Daoy (cell line): Measurements from ENCODE around the gene TMEM175. TPM values are rescaled to one million over a fixed set of nuclear protein-coding genes. Genes with fewer than 3 reads are reported as not detected.

Source experiments
- DNase-seq: peaks from one replicate; pipeline ENCODE4 v3.0.0-alpha.2; 2015; ENCODE audit warnings: low read depth
- total RNA-seq: library from RNA; depleted of rRNA; stranded (reverse); fragments of >200 nt; shearing (Covaris generic); gene quantifications from 2 replicates; pipeline ENCODE4 v1.2.3, GENCODE V29; 2014

Gene TMEM175
- total RNA-seq, 1 experiment from 2014 or later, result 12.0 TPM

DNA sequence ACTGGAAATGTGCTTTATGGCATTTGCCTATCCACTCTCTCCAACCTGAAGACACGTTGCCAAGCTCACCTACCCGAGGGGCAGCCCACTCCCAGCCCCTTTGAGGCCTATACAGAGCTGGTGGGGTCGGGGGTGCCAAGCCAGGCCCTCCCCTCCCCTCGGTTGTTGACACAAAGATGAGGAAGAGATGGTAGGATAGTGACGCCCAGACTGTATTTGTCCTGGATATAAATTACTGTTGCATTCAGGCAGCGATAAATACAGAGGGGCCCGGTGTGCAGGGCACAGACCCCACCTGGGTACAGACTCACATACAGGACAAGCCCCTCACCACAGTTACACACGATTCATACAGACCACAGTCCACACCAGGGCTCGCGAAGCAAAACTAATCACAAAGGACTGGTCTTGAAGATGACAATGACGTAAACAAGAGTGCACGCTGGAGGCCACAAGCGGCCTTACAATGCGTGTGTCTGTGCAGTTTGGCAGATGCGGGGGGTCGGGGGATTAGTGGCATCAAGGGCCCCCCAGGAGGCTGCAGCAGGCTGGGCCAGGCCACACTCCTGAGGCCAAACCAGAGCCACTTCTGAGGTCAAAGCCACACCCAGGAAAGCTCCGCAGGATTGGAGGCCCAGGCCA, 26.6 kb downstream of the TMEM175 start:
- no peak for DNase-seq

DNA sequence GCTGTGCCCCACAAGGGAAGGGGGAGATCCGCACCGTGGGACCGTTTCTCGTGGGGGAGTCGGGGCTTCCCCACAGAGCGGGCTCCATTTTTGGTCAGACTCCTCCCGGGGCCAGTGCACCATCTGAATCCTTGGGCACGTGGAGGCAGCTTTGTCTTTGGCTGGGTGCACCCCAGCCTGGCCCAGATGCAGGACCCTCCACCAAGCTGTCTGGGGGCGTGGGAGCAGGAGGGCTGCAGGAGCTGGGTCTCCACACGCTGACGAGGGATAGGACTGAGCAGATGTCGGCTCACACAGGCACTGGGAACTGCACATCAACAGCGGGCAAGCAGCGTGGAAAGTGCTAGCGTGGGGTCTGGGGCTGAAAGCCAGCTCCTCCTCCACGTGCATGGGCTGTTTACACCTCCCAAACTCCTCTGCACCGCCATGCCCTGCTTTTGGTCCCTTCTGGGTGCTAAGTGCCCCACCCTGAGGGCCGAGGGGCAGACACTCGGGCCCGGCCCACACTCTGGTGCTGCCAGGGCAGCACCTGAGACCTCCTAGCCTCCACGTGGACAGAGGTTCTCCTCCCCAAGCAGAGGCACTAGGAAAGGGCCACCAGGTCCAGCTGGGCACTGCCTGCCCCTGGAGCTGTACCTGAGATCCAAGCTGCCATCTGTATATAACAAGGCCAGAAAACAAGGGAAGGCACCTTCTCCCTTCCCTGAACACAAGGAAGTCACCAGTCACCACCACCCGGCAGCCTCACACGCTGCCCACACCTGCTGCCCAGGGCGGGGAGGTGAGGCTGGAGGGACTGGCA, 27.3 kb downstream of the TMEM175 start:
- DNase-seq, result no peak

DNA sequence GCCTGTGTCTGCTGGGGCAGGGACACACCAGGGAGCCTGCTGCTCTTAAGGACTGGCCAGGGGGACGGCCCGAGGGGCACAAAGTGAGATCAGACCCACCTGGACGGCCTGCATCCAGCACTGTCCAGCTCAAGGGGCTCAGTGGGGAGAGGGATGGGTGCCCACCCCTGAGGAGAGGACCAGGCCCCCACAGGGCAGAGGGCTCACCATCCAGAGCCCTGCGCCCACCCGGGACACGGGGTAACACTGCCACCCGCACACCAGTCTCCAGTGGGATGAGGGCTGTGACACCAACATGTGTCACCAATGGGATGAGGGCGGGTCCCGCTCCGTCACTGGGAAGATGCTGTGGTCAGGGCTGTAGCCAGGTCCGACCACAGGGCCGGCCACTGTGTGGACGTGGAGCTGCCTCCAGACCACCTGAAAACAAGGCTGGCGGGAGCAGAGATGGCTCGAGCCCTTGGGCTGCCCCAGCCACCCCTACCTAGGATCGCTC, 27.9 kb downstream of the TMEM175 start:
- DNase-seq, result no peak

DNA sequence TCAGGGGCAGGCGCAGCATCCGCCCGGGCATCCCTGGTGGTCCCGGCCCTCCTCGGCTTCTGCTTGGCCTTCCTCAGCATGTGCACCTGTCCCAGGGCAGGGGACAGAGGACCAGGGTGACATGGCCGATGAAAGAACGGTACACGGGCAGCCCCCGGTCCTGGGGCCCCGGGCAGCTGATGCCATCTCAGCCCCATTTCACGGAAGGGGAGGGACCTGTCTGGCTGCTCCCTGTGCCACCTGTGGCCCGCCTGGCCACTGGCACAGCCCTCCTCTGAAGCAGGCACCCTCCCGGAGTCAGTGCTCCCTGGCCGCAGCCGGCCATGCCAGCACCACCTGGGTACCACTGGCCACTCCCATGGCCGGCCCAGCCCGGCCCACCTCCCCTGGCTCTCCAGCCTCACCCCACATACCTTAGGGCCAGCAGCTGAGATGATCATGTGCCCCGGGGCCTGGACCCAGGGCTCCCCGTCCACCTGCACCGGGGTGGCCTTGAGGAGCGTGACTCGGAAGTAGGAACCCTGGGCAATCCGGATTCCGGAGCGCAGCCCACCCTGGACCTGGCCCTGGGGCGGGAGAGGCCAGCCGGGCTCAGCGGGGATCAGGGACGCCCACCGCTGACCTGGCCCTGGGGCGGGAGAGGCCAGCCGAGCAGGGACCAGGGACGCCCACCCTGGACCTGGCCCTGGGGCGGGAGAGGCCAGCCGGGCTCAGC, 28.5 kb downstream of the TMEM175 start:
- no peak for DNase-seq

DNA sequence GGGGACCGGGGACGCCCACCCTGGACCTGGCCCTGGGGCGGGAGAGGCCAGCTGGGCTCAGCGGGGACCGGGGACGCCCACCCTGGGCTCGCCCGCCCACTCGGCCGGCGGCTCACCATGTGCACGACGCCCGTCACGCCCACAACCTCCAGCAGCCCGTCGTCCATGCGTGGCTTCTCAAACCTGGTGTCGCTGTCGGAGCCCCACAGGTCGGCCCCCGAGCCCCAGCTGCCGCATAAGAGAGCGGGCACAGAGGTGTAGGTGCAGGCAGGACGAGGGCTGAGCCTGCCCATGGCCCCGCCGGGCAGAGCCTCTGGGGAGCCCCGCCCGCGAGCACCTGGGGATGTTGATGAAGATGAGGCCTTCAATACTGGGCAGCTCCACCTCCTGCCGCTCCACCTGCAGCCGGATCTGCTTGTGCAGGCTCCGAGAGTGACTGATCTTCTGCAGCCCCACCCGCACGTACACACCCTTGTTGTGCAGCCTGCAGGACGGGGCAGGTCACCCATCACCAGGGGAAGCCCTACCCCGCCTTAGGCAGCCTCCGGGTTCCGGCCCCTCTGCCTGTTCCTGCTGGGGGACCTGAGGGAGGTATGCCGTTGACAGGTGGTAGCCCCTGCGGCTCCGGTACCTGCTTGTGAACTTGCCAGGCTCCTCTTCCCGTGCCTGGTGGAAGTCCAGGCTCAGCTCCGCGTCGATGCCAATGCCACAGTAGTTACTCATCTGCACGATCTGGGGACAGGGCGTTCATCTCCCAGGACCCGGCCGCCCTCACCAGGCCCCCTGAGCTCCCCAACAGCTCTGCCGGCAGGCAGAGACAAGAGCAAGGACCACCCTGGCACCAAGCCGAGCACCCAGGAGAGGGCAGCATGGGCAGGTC, 29.3 kb downstream of the TMEM175 start:
- DNase-seq, result no peak

DNA sequence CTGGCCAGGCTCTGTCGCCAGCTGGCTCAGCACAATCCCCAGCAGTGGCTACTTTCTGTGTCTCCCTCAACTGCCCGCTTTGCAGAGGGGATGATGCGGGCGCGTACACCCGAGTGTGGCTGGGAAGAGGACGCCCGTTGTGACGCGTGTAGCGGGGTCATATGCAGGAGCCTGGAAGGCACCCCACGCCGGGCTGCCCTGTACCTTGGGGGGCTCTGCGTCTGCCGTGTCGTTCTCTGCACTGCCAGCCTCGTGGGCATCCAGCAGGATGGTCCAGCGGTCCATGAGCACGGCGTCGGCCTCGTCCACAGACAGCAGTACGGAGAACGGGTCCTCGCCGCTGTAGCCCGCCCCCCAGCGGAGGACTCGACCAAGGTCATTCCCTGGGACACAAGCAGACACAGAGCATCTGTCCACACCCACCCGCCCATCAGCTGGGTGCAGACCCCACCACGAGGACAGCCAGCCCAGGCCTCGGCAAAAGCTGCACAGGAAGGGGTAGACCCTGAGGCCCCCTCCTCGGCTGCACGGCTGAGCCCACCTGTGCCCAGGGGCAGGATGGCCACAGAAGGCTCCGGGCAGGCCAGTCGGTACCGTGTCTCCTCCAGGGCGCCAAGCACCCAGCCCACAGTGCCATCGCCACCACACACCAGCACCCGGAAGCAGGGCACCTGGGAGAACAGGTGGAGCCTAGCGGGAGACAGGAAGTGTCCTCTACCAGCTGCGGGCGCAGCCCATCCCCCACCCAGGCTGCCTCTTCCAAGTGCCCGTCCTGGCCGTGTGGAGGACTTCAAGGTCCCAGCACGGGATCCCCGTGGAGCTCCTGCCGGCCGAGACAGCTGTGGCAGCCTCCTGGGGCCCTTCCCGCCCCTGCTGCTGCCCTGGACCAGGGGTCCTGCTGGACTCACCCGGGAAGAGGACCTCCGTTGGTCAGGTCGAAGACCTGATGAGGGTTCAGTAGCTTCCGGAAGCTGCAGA, 30.3 kb downstream of the TMEM175 start:
- DNase-seq, result no peak

DNA sequence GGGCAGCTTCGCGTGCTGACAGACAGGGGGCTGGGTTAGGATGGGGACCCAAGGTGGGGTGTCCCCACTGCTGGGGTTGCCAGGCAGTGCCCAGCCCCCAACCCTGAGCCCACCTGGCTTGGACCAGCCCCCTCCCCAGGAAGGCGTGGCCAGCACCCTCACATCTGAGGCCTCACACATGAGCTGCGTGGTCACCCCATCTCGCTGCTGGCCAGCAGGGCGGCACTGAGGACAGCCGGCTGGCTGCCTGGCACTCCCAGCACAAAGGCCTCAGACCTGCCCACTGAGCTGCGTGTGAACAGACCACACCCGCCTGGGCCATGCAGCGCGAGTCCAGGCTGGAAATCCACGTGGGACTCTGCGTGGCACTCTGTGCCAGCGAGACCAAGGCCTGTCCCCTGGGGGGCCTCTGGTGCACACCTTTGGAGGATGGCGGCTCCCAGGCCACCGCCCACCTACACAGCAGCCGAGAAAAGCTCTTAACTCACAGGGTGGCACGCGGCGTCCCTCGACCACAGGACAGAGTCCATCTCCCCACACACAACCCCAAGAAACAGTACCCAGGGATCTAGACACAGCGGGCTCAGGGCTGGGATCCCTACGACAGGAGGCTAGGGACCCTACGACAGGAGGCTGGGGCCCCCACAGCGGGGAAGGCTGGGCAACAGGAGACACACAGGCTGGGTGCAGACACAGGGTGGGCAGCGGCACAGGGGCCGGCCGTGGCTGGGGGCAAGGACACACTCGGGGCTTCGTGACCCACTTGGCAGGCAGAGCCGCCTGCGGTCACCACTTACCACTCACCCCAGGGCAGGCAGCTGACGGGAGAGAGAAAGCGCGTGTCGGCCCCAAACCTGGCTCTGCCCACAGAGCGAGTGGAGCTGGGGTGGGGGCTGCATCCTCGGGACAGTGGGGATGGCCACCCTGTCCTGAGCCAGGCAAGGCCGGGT, 31.3 kb downstream of the TMEM175 start:
- no peak for DNase-seq

DNA sequence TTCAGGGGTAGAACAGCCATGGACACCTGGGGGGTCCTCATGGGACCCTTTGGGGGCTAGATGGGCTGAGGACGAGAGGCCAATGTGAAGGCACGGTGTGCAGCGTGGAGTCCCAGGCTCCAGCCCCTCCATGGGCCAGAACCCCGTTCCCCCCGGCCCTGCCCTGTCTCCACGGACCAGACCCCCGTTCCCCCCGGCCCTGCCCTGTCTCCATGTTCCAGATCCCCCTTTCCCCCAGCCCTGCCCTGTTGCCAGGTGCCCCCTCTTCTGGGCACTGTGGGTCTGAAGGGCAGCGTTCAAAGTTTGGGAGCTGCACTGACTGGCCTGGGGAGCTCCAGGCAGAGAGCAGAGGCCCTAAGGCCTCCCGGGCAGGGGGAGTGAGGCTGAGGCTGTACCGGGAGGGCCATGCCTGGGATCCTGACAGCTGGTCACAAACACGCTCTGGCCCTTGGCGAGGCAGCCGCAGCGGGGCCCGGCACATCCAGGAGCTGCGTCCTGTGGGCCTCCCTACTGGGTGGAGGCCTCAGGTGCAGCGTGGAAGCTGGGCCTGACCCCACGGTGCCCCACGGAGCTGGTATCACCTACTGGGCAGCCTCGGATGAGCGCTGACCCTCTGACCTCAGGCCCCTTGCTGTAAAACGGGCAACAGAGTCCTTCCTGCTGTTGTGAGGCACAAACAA, 32.2 kb downstream of the TMEM175 start:
- no peak for DNase-seq

DNA sequence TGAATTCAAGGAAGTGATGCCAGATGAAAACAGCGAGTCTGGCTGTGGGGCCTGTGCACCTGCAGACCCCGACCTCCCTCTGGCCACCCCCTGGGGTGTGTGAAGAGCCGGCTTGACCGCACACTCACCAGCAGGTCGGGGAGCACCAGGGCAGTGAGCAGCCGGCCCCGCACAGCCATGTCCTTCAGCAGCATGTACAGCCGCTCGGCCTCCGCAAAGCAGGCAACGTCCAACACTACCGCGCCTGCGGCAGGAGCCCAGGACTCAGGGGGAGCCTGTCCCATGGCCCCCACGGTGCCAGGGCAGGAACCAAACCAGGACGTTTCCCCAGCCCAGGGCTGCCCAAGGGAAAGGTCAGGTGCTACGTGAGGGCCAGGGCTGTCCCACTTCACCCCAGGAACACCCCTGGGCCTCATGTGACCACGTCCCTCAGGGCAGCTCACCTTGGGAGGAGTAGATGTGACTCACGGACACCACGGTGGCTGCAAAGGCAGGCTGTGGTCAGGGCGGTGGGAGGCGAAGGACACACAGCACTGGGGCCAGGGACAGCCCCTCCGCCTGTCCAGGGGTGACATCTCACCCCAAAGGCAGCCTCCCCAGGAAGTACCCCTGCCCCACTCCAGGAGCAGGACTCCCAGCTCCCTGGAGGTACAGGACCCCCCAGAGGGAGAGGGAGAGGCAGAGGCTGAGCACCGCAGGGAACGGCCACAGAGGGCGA, 32.9 kb downstream of the TMEM175 start:
- DNase-seq, result no peak

DNA sequence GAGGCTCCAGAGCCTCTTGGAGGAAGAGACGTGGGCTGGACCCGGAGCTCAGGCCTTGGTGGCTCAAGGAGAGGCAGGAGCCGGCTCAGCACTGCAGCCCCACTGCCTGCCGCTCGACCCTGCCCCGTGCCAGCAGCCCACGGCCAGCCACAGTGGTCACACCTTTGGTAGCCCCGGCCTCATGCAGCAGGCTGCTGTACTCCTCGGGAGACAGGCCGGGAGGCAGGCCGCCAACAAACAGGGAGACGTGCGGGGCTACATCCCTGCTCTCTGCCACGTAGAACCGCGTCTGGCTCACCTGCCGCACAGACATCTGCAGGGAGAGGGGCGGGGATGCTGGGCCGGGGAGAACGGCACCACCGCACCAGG, 33.5 kb downstream of the TMEM175 start:
- no peak for DNase-seq

DNA sequence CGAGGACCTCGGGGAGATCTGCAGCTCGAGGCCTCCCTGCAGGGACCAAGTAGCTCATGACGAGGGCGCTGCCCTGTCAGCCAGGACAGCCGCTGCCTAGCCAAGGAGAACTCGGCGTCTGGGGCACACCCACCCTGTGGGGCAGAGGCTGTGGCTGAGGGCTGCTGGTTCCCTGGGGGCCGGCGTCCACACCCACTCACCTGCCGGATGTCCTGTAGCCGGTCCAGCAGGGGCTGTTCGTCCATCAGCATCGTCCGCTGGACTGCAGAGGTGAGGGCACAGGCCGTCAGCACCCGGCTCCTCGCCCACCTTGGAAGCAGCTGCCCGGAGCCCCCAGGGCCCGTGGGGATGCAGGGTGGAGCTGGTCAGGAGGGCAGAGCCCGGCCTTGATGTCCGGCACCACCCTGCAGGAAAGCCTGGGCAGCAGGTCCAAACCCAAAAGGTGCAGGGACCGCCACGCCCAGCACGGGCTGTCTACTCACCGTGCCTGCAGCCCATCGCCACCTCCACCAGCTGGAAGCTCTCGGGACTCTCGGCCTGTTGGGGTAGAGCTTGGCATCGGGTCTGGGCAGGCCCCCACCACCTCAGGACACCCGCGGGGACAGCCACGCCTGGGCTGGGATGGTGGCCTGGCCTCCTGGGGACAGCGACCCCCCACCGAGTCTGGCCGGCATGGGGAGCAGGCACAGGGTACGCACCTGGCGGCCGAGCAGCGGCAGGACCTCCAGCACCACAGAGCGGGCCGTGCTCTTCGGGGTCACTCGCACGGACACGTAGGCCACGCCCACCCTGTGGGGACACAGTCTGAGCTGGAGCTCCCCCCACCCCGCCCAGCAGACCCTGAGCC, 34.2 kb downstream of the TMEM175 start:
- no peak for DNase-seq

DNA sequence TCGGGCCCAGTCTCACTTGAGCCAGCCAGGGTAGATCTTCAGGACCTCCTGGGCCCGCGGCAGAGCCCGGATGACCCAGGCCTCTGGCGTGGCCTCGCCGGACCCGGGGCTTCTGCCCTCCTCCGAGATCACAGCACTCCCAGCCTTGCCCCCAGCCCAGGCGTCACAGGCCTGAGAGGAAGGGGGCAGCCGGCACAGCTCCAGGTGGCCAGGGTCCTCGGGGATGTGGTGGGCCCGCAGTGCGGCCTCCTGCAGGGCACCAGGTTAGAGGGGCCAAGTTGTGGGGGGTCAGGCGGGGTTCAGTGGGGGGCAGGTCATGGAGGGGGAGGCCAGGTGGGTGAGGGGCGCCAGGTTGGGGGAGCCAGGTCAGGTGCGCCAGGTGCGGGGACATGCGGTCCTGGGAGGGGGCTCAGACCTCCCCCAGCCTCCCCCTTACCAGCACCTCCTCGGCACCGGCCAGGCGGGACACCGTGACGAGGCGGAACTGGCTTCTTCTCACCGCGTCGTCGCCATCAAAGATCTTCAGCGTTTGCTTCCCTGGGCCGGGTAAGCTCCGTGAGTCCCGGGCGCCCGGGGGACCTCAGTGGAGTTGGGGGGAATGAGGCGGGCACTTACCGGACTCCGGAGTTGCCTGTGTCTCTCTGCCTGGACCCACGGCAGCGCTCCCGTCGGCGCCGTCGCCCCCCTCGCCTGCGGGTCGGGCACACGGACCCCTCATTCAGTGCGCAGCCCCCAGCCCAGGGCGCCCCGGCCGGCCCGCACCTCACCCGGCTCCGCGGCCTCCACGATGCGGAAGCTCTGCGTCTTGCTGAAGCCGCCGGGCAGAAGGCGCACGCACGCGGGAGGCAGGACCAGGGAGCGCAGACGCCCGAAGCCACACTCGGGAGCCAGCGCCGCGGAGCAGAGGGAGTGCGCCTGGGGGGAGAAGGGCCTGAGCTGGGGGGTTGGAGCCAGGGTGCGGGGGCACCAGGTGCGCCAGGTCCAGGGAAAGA, 35.1 kb downstream of the TMEM175 start:
- DNase-seq, result no peak

DNA sequence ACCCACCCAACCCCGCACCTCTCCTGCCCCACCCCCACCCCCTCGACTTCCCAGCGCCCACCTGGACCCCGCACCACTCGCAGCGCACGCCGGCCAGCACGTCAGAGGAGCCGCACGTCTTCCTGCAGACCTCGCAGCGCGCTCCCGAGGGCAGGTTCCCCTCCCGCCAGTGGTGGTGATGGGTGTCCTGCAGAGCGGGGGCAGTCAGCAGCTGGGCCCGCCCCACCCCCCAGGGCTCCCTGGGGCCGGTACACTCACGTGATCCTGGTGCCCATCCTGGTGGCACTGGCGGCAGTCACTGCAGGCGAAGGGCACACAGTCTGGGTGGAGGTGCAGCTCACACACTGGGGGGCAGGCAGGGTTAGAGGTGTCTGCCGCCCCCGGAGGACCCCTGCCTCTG, 36.0 kb downstream of the TMEM175 start:
- DNase-seq, result no peak

DNA sequence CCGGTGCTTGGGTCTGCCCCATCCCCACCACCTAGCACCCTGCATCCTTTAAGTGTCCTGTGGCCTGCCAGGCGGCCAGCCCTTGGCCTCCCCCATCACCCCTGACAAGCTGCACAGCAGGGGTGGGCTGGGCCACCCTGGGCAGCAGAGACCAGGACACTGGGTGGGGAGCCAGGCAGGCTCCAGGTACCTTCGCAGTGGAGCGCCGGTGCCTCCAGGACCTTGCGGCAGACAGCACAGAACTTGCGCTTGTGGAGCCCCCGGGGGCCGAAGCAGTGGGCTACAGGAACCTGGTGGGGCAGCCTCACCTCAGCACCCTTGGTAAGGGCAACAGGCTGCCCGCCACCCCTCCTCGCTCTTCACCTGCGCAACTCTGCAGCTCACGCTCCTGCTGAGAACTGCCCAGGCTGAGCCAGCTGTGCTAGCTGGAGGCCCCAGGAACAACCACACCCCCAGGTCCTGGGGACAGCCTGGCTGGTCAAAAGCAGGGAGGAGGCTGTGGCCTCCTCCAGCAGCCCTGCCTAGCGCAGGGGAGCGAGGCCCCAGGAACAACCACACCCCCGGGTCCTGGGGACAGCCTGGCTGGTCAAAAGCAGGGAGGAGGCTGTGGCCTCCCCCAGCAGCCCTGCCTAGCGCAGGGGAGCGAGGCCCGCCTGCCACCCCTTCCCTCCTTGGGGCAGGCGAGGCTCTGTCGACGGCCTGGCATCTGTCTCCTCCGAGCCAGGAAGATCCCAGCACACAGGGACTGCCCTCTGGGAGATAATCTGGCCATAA, 36.5 kb downstream of the TMEM175 start:
- DNase-seq, result no peak
